GM08714 (cell line): ENCODE data around the gene CS.

Source experiments
- H3K4me3 ChIP-seq: fragments of 200-500 bp; sonication (Bioruptor generic); 2 replicates; pipeline ENCODE4 v1.5.1; 2014; ENCODE audit warnings: mild to moderate bottlenecking, low read length, inconsistent platforms
- ZNF274 ChIP-seq: IDR thresholded peaks from 2 replicates; pipeline ENCODE4 v1.6.1; 2012; ENCODE audit warnings: mild to moderate bottlenecking, low read depth, low read length

Gene CS

DNA sequence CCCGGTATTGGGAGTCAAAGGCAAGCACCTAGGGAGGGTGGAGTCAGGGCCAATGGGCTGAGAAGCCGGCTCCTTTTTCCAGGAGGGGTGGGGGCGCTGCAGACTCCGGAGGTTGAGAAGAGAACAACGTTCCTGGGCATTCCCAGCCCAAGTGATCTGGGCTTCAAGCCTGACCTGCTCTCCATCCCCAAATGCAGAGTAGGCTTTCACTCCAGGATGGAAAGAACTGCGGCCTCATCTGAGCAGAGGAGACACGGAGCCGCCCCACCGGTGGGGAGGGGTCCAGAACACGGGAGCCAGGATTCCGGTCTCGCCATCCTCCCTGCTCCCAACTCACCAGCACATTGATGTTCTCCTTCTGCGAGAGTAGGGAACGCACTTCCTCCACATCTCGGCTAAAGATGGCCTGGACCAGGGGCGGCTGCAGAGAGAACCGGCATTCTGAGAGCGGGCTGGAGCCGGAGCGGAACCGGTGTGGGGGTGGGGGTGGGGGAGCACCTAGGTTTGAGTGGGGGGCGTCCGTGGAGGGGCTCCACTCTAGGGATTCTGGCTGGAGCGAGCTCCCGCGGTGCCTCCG, 42.6 kb downstream of the CS start:
- H3K4me3 ChIP-seq: peak overlapping the region; percentile 92
- no peak for TF ChIP-seq ZNF274

DNA sequence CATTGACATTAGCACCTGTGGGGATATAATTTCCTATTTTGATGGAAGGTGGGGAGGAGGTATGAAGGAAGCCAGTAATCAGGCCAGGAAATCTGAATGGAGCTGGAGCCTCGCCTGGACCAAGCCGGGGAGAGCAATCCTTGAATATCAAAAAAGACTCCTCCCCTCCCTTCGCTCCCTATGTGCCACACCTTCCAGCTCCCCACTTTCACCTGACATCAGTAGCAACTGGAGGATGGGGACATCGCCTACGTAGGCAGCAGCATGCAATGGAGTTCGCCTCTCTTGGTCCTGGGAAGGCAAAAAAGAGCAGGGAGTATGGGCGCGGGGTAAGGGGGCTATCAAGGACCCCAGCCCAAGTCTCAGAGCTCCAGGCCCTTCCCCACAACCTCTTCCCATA, 43.1 kb downstream of the CS start:
- peak overlapping the region; percentile 92; the same call in 1 of the 2 replicates for H3K4me3 ChIP-seq
- TF ChIP-seq ZNF274: no peak

DNA sequence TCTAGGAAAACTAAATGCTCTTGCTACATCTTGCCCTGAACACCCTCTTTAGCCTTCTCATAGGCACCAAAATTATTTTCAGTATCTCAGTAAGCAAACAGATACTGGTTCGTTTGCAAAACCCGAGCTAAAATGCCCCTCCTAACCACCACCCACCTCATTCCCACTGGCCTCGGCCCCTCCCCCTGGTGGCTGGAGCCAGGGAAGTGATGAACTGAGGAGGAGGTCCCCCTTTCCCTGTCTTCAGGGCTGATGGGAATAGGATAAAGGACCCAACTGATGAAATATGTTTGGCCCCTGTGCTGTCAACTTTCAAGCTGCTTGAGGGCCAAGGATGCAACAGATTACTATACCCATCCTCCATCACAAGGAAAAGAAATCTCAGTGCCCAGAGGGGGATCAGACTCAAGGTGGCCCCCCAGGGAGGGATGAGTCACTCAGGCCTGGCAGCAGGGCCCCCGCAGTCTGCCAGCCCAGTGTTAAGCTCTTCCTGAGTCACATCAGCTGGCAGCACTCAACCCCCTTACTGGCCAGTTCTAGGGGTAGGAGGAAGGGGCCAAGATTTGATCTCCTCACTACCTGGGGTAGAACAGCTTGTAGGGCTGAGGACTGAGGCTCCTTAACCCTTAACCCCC, 43.7 kb downstream of the CS start:
- H3K4me3 ChIP-seq: no peak overlapping the region
- no peak for TF ChIP-seq ZNF274

DNA sequence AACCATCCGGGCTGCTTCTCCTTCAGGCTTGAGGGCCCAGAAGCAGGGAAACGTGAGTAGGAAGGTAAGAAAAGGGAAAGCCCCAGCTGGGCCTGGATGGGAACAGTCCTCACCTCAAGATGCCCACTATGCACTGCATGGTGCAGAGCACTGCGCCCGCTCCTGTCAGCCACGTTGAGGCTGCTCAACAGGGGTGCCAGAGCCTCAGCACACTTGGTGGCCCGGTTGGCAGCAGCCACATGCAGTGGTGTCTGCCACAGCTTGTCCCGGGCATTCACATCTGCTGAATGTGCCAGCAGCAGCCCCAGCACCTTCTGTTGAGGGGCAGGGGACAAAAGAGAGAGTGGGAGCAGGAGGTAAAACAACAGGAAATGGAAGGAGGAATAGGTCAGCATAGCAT, 44.5 kb downstream of the CS start:
- H3K4me3 ChIP-seq: no peak overlapping the region

DNA sequence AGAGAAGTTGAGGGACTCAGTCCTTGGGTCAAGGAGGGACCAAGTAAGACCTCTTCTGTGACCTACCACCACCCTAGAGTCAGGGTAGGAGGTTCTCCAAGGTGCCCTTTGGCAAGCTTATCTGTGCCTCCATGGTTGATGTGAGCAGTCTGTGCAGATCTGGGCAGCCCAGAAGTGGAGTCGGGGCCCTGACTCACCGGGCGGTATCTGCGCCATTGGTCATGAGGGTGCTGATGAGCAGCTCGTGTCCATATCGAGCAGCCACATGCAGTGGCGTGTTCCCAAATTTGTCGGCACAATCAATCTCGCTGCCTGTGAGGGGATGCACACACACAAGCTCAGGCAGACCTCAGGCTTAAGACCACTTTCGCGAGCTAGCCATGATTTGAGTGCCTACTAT, 47.0 kb downstream of the CS start:
- no peak overlapping the region for H3K4me3 ChIP-seq
- no peak for TF ChIP-seq ZNF274

More for the DNA sequence above, 44.5 kb downstream of the CS start:
- no peak for TF ChIP-seq ZNF274

DNA sequence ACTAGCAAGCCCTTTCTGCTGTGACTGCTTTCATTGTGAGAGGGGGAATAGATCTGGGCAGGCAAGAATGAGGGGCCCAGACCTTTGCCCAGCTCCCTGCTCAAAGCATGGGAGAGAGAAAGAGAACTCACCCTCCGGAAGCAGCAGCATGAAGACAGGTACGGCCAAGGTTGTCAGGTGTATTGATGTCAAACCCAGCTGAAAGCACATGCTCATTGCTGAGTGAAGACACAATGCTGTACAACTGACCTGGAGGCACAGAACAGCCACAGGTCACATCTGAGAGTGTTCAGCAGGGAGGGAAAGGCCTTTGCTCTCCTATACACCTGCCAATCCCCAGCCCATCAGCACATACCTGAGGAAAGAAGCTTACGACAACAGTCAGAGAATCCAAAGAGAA, 47.5 kb downstream of the CS start:
- TF ChIP-seq ZNF274: no peak
- no peak overlapping the region for H3K4me3 ChIP-seq

DNA sequence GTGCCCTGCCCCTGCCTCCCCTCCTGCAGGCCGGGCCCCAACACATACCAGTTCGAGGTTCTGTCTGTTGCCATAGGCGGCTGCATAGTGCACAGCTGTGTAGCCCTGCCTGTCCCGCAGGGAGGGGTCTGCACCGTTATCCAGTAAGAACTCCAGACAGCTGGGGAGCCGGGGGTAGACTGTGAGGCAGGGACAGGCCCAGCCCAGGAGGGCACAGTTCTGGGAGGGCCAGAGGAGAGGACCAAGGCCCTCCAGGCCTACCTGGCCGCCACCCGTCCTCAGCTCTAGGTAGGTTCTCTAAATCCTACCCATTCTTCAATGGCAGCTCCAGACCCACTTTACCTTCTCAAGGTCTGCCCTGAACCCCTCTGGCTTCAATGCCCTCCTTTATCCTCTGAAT, 51.4 kb downstream of the CS start:
- no peak for TF ChIP-seq ZNF274
- no peak overlapping the region for H3K4me3 ChIP-seq

DNA sequence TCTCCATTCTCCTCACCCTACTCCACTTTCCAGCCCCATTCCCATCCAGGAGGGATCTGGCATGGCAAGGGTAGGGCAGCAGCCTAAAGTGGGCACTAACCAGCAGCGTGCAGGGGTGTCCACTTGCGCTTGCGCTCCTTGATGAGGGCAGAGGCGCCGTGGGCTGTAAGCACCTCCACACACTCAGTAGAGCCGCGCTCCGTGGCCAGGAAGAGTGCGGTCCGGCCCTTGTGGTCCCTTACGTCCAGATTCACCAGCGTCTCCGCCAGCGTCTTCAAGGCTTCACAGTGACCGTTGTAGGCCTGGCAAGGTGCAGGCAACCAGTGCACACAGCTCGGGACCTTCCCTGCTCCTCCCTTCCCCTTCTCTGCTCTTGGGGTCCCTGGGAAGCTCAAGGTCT, 52.2 kb downstream of the CS start:
- no peak for TF ChIP-seq ZNF274
- no peak overlapping the region for H3K4me3 ChIP-seq

DNA sequence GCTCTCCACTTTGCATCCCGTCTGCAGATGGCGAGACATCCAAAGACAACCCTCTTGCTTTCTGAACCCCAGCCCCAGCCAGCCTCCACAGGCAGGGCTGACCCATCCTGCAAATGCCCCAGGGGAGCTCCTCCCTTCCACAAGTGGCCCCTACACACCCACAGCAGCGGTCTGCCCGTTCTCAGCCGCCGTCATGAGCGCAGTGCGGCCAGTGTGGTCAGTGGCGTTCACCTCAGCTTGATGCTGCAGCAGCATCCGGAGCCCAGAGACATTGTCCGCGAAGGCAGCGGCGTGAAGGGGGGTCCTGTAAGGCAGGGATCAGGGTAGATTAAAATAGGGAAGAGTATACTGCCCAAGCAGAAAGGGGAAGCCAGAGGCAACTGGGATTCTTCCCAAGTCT, 55.6 kb downstream of the CS start:
- H3K4me3 ChIP-seq: no peak overlapping the region
- TF ChIP-seq ZNF274: no peak

DNA sequence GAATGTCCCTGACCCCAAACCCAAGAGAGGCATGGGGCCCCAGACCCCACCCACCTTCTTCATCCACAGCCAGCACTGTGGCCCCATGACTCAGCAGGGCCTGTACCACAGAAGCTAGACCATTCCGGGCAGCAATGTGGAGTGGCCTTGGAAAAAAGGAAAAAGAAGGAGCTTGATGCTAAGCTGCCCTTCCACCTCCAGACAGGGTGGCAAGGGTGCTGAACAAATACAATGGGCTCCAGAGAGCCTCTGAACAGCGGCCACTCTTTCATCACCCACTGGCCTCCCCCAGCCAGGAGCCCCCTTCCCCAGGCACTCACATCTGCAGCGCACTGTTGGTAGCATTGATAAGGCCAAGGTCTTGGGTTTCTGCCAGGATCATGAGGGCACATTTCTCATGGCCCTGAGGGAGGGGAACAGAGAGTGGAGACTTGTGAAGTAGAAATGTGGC, 56.4 kb downstream of the CS start:
- H3K4me3 ChIP-seq: no peak overlapping the region
- no peak for TF ChIP-seq ZNF274

DNA sequence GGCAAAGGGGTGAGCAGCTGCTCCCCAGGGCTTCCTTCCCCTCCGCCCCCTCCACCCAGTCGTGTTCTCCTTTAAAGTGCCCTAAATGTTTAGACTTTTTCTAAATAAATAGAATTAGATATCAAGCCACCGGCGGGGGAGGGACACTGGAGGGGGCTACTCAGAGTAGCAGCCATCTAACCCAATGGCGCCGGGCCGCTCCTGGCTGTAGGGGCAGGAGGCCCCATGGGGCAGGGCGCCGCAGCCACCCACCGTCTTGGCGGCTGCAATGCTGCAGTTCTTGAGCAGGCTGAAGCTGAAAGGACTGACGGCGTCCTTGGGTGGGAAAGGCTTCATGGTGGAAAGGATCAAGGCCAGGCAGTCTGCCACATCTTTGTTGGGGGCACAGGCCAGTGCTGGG, 57.1 kb downstream of the CS start:
- no peak for TF ChIP-seq ZNF274
- no peak overlapping the region for H3K4me3 ChIP-seq

DNA sequence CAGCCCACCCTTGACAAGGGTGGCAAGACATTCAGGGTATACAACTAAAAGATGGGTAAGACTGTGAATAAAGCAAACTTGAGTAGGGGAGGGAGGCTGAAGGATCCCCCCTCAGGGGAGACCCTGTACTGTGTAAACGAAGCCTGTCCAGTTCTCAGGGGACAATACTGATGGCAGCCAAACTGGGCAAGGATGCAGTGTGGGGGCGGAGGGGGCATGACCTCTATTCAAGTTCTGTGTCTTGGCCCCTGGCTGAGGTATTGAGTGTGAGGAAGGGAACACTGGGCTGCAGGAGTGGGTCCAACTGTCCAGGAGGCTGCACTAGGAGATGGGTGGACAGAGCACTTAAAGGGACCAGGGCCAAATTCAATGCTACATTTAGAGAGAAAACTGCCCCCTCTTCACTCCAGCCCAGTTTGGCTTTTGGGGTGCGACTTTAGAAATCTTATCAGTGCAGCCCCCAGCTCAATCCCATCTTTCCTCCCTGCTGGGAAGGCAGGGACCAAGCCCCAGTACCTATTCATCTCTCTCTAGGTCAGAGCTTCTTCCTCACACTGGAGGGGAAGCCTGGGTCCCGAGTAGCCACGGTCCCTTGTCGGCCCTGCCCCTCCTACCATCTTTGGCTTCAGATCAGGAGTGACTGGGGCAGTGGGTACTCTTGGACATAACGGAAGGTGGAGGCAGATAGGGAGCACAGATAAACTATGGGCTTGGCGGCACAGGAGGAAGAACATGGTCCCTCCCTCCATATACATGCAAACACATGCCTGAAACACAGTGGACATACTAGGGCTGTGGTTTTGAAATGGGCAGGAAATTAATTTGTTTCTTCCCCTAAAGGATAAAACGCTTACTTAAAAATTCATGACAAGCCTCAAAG, 58.5 kb downstream of the CS start:
- TF ChIP-seq ZNF274: no peak
- no peak overlapping the region for H3K4me3 ChIP-seq

DNA sequence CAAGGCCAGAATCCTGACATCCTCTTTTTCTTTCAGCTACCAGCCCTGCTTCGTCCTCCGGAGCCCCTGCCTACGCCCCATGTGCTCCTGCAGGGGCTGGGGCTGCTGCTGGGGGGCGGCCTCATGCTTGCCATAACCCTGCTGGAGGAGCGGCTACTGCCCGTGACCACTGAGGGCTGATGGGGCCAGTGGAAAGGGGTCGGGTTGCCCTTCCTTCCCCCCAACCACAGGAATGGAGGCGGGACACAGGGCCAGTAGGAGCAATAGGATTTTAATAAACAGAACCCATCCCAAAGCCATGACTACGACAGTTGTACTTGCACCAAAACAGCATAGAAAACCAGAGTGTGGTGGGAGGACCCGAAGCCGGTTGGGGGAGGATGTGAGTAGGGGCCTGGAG, 62.6 kb downstream of the CS start:
- TF ChIP-seq ZNF274: no peak

DNA sequence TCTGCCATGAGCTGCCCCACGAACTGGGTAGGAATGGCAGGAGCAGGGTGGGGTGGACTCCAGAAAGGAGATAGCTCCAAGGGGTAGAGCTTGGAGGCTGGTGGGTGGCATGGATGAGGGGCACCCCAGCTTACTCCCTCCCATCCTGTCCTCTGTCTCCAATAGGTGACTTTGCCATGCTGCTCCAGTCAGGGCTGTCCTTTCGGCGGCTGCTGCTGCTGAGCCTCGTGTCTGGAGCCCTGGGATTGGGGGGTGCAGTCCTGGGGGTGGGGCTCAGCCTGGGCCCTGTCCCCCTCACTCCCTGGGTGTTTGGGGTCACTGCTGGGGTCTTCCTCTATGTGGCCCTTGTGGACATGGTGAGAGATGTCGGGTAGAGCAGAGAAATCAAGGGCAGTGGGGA, 63.1 kb downstream of the CS start:
- TF ChIP-seq ZNF274: no peak
- H3K4me3 ChIP-seq: no peak overlapping the region

More for the DNA sequence above, 62.6 kb downstream of the CS start:
- no peak overlapping the region for H3K4me3 ChIP-seq

DNA sequence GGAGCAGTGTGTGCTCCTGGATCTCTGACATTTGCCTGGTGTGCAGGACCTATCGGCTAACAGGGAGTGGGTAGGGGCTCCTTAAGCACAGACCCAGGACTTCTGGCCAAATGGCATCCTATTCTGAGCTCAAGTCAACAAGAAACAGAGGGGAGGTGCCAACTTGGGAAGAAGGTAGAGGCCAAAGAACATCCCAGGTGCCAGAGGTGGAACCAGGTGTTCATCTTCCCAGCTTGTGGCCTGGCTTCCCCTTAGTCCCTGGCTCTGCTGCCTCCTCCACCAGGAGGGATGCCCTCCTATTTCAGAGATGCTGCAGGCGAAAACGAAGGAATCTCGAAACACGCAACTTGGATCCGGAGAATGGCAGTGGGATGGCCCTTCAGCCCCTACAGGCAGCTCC, 64.0 kb downstream of the CS start:
- no peak overlapping the region for H3K4me3 ChIP-seq
- TF ChIP-seq ZNF274: no peak
